Endometrial microvascular endothelial cells (primary cell): ENCODE results near the gene MARCHF10. TPM values are rescaled to one million over a fixed set of nuclear protein-coding genes. Genes with fewer than 3 reads are reported as not detected.

Experiments used
- in situ Hi-C: cut with HindIII; loops from 2 replicates; pipeline ENCODE4 v1.10.0; 2017; ENCODE audit warnings: low sequenced_read_pairs, low pct_unique_long_range_greater_than_20kb; ENCODE audit errors: inconsistent ontology term
- total RNA-seq: library from RNA; depleted of rRNA; stranded (reverse); fragments of >200 nt; gene quantifications from one replicate; pipeline ENCODE4 v1.2.3, GENCODE V29; 2015; ENCODE audit errors: inconsistent ontology term

Gene MARCHF10
- total RNA-seq, 1 donor from 2014 or later = not detected

- in situ Hi-C loops = no loop called here
Measured at GRCh38 chr17:62727916-62728672, 80.0 kb downstream of the MARCHF10 start.

GRCh38 chr17:62725791-62726249 lies 82.3 kb downstream of the MARCHF10 start:
- in situ Hi-C loops = no loop called here

- in situ Hi-C loops = no loop called here
Measured at GRCh38 chr17:62724398-62725146, 83.5 kb downstream of the MARCHF10 start.

GRCh38 chr17:62723842-62724241 lies 84.3 kb downstream of the MARCHF10 start:
- in situ Hi-C loops = no loop called here

- in situ Hi-C loops = no loop called here
Measured at GRCh38 chr17:62722625-62723024, 85.5 kb downstream of the MARCHF10 start.

GRCh38 chr17:62720126-62720850 lies 87.8 kb downstream of the MARCHF10 start:
- in situ Hi-C loops = no loop called here

- in situ Hi-C loops = no loop called here
Measured at GRCh38 chr17:62719586-62719985, 88.5 kb downstream of the MARCHF10 start.

GRCh38 chr17:62718429-62718828 lies 89.7 kb downstream of the MARCHF10 start:
- in situ Hi-C loops = no loop called here

- in situ Hi-C loops = no loop called here
Measured at GRCh38 chr17:62717889-62718288, 90.2 kb downstream of the MARCHF10 start.

- in situ Hi-C loops = no loop called here
Measured at GRCh38 chr17:62717589-62717855, 90.6 kb downstream of the MARCHF10 start.

- in situ Hi-C loops = no loop called here
Measured at GRCh38 chr17:62716834-62717588, 91.1 kb downstream of the MARCHF10 start.

GRCh38 chr17:62715882-62716390 lies 92.2 kb downstream of the MARCHF10 start:
- in situ Hi-C loops = no loop called here

- in situ Hi-C loops = no loop called here
Measured at GRCh38 chr17:62714016-62714777, 93.9 kb downstream of the MARCHF10 start.

GRCh38 chr17:62713086-62713881 lies 94.8 kb downstream of the MARCHF10 start:
- in situ Hi-C loops = no loop called here

- in situ Hi-C loops = no loop called here
Measured at GRCh38 chr17:62712171-62712581, 95.9 kb downstream of the MARCHF10 start.

- in situ Hi-C loops = no loop called here
Measured at GRCh38 chr17:62708587-62708986, 99.5 kb downstream of the MARCHF10 start.

GRCh38 chr17:62707425-62707739 lies 100.7 kb downstream of the MARCHF10 start:
- in situ Hi-C loops = no loop called here
